Measurements from ENCODE around the gene ATRNL1.

Gene ATRNL1

DNA sequence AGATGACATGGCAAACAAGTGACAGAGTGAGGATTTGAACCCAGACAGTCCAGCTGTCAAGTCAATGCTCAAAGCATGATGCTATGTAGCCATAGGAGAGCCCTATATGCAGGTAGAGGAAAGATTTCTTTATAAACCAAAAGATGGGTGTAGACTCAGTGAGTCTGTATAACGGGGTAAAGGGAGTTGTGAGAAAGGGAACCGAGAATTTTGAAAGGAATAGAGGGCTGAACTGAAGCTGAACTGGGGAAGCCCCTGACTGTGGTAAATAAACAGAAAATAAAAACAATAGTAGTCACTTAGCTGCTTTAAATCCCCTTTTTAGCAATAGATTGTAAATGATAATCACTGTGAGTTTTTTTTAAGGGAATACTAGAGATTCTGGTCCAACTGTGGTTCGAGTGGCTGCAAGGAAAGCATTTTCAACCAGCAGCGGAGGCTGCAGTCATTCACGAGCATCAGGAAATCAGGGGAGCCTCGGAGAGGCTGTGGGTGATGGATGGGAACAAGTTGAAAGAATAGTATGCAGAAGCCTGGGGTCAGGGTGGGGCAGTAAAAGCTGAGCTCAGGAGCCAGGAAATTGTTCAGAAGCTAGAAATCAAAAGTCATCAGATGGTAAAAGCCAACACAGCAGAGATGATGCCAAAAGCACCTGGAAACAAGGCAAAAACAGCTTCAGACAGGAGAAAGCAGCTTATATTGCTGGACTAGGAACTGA is 786.4 kb downstream of the ATRNL1 start:
- DNase-seq (ENCODE audit: low read depth in 3 of 3, low spot score in 1 of 3), result no peak

DNA sequence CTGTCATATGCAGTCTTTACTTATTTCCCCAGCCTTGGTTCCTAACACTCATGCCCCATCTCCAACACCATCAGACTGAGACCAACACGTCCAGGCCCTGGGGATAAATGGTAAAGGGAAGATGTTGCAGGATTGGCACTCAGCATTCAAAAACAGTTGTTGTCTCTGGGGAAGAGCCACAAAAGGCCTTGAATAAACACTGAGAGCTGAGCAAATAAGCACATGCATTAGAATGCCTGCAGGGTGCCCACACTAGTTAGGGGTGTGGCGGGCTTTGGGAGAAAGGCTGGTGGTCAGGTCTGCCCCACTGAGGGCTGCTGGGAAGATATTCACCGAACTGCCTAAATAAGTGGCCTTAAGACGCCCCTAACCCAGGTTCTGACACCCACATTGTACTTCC is 788.9 kb downstream of the ATRNL1 start:
- DNase-seq (ENCODE audit: low read depth in 3 of 3, low spot score in 1 of 3), result no peak

DNA sequence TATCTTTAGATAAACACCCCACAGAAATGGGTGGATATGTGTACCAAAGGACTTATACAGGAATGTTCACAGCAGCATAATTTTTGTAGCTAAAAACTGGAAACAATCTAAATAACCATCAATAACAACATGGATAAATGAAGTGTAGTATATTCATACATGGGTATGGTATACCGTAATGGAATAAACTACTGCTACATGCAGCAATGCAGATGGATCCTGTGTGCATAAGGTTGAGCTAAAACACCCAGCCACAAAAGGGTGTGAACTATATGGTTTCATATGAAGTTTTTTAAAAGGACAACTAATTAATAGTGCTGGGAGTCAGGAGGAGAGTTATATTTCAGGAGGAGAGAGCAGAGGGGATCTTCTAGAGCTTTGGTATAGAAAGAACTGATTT is 790.2 kb downstream of the ATRNL1 start:
- DNase-seq (ENCODE audit: low read depth in 3 of 3, low spot score in 1 of 3), result no peak

DNA sequence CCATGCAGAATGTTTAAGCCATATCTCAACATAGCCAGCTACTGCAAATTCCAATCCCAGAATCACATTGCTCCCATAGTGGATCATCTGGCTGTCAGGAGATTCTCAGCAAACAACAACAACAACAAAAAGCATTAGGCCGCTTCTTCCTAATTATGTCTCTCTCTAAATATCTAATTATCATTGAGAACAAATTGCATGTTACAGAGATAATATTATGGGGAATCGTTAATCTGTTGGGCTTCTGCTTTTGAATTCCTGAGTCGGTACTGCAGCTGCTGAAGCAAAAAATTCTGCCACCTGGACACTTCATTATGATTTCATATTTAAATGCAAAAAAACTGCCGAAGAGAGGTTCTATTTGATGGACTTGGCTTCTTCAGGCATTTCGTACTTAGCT is 791.2 kb downstream of the ATRNL1 start:
- DNase-seq (ENCODE audit: low read depth in 3 of 3, low spot score in 1 of 3), result no peak

DNA sequence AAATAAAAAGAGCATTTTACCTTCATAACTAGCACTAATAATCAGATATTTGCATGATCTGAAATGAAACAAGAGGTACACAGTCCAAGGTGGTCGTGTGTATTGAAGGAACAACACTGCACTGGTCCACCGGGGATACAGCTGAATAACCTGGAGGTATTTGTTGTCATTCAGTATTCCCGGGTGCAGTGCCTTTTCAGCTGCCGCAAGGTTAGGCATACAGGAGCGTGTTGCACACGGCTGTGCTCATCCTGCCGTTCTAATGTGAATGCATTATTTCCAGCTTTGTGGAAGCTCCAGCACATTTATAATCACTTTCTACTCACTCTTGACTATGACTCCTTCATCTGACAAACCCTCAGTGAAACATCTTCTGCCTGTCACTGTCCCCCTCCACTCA is 802.0 kb downstream of the ATRNL1 start:
- no peak for DNase-seq (ENCODE audit: low read depth in 3 of 3, low spot score in 1 of 3)

DNA sequence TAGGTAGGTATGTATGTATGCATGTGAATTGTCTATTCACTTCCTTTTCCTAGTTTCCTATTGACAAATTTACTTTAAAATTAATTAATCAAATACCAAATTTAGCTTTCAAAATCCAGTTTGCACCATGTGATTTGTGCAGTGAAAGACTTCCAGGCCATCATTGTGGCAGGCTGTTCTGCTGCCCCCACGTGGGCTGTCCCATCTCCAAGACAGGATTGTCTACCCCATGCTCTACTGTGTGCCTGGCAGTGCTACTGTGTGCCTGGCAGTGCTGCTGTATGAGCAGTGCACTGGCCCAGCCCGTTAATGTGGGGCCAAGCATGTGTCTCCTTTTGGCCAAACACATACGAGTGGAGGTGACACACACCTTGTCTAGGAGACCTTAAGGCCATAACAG is 805.1 kb downstream of the ATRNL1 start:
- no peak for DNase-seq (ENCODE audit: low read depth in 3 of 3, low spot score in 1 of 3)

DNA sequence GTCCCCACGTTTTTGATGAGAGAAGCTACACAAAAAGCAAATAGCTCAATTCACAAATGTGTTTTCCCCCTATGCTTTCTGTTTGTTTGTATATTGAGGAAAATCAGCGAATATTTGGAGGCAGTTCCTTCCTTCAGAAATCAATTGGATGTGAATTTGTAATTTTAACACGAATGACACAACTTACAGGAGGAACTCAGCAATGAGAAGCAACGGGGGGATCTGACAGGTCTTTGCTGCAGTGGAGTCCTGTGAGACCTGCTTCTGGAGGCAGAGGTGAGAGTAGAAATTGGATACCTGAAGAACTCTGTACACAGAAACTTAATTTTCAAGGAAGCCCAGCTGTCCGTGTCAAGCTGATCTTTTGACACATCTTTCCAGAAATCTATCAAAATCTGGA is 809.4 kb downstream of the ATRNL1 start:
- DNase-seq (ENCODE audit: low read depth in 3 of 3, low spot score in 1 of 3), result no peak

DNA sequence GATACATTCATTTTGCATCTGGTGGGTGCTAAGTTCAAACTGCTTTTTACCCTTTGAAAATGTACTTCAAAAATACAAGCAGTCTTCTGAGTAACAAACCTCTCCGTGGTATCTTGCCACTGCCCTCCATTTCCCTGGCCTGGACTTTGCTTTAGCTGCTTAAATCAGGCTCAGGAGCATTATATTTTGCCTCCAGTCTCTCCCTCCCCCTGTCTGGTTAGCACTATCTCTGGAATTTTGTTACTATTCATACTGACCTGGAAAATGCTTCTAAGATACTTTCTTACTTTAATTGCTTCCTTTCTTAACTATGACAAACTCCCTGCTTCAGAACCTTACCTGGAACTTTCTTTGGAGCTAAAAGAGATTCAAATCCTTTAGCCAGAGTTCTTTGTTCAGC is 810.0 kb downstream of the ATRNL1 start:
- no peak for DNase-seq (ENCODE audit: low read depth in 3 of 3, low spot score in 1 of 3)

DNA sequence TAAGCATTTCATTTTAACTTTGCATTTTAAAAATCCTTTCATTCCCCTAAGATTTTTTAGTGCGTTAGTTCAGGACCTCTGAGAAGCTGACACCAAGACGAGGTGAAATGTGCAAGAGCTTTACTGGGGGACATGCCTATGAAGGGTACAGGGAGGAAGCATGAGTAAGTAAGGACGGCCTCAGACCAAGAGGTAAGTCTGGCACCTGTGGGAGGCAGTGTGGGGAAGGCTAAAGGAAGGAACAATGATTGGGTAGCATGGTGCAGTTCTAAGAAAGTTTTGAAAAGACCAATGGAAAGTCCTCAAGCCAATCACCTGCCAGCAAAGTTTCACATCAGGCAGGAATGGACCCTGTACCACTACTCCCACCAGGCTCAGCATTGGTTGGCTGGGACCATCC is 810.7 kb downstream of the ATRNL1 start:
- DNase-seq (ENCODE audit: low read depth in 3 of 3, low spot score in 1 of 3), result no peak

DNA sequence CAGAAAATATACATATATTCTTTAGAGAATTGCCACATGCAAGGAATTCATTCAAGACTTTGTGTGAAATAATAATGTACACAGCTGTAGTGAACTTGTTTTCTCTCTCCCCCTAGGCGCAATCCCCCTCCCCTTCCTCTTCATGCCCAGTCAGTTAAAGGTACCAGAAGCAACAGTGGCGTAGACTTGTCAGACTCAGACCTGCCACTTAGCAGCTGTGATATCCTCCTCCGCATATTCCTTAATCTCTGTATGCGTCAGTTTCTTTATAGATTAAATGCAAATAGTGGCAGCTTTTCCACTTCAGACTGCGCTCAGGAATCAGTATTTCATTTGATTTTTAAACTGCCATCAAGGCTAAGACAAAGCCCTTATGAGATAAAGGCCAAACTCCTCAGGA is 815.9 kb downstream of the ATRNL1 start:
- DNase-seq (ENCODE audit: low read depth in 3 of 3, low spot score in 1 of 3), result no peak

DNA sequence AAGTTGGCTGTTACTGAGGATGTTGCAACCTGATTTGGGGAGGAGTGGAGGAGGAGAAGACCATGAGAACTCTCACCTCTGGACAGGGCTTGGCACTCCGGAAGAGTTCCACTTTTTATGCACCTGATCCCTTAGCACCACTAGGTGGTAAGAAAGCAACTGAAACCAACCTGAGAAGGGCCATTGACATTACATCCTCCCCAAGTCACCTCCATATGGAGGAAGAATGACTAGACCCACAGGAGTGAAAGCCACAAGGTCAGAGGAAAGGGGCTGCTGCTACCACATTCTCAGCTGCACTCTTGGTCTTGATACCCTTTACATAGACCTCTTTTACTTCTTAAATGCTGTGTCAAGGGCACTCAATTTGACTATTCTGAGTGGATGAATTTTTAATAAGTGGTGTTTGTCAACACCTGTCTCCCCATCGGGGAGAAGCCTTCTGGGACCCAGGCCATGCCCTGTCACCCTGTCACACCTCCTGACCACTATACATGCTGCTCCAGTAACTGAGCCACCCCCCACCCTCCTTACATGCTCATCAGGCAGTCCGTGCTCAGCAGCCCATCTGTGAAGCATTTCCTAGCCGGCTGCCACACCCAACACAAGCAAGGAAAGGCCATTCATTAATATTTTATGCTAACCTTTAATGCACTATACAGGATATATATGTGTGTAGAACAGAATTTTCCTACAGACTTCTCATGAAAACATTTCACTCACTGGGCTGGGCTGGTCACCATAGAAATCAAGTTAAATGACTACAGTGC is 817.0 kb downstream of the ATRNL1 start:
- DNase-seq (ENCODE audit: low read depth in 3 of 3, low spot score in 1 of 3), result no peak

DNA sequence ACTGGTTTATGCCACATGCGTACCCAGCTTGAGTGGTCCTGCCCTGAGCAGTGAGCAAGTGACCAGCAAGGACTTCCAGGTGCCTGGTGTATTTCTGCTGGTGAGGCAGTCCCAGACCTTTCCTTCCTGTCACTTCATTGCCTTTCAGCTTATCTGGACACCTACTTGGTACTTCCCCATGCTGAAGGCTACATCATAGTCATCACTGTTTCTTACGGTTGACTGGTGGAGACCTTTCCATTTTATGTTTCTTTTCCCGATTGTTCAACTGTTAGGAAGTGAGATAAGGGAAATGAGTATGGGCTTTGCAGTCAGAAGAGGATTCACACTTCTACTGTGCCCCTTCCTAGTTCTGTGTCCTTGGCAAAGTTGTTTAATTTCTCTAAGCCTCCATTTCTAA is 821.3 kb downstream of the ATRNL1 start:
- DNase-seq (ENCODE audit: low read depth in 3 of 3, low spot score in 1 of 3), result no peak

DNA sequence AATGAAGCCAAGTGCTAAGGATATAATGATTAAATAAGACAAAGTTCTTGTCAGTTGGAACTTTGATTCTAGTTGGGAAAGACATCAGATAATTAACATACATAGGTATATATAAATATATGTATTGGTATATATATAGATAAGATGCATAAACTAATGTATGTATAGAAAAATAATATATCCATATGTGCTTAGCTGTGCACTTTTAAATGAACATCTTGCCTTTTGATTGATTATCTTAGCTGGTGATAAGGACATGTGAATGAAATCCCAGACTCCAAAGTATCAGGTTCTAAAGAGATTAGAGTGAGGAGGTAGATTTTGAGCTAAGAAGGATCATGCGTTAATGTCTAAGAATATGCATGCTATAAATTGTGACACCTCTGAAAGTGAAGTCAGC is 822.3 kb downstream of the ATRNL1 start:
- DNase-seq (ENCODE audit: low read depth in 3 of 3, low spot score in 1 of 3), result no peak

DNA sequence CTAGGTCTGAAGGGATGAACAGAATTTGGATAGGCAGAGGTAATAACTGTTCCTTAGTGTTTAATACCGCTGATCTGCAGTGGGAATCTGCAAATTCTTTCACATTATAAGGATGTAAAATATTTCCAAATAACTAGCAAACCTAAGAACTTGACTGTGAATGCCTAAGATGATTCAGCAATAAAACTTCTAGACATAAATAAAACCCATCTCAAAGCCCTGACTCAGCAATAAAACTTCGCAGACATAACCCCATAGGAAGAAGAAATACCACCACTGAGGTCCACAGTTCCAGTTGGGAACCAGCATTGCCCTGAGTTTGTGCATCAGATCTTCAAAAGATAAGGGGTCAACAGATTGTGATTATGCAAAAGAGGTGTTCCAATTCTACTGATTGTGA is 825.6 kb downstream of the ATRNL1 start:
- DNase-seq (ENCODE audit: low read depth in 3 of 3, low spot score in 1 of 3), result no peak

DNA sequence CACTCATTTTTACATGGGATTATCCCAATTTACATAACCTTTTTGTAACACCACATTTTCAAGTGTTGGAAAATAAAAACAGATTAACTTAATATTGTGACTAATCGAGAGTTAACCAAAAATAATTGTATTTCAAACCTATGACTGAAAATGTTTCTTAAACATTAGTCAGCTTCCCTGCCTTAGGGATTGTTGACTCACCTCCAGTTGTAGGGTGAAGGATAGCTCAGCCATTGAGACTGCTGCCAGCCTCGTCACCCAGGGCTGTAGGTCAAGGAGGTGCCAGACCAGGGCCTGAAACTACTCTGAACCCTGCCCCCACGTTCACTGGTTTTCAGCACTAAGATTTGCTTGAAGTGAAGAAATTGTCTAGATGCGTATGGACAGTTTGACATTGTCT is 828.6 kb downstream of the ATRNL1 start:
- no peak for DNase-seq (ENCODE audit: low read depth in 3 of 3, low spot score in 1 of 3)

DNA sequence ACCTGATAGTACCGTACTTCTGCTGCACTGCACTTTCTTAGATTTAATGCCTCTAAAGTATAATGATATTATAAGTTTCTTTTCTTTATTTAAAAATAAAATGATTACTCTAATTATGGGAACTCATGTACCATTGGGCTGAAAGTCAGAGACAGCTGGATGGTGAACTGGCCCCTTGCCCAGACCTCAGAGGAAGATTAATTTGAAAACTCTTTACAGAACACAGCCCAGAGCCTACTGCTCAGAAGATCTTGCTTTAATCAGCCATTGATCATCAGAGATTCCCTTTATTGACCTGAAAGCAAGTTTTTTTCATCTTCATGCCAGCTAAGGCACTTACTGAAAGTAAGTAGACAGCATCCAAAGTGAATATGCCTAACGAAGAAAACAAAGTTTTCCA is 838.1 kb downstream of the ATRNL1 start:
- no peak for DNase-seq (ENCODE audit: low read depth in 3 of 3, low spot score in 1 of 3)

DNA sequence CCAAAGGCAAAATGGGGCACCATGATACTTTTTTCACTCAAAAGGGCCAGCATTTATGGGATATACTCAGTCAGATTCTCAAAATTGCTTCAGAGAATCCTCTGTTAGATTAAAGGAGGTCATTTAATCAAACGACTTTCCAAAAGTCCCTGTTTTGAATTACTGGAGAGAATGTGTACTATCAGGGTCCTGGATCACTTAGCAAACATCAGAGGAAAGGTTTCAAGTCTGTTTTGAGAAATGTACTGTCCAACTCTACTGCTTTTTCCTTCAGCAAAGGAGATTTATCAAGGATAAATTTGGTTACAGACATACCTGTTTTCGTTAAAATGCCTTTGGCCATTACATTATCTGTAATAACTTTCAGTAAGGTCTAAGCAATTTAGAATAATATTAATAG is 838.9 kb downstream of the ATRNL1 start:
- no peak for DNase-seq (ENCODE audit: low read depth in 3 of 3, low spot score in 1 of 3)

DNA sequence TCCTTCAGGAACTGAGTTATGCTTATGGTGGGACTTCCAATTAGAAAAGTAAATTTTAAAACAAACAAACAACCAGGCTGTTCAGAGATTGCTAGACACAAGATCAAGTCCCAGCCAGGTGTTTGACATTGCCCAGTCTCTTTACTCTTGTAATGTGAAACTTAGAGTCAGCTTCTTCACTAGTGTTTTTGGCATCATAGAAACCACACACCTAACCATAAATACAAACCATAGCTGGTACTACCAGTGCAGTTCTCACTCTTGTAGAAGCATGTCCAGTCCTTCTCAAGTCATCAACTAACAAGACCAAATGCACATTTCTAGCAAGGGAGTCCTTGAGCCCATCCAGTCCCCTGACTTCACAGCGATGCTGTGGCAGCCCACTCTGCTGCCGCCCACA is 839.9 kb downstream of the ATRNL1 start:
- DNase-seq (ENCODE audit: low read depth in 3 of 3, low spot score in 1 of 3), result no peak

DNA sequence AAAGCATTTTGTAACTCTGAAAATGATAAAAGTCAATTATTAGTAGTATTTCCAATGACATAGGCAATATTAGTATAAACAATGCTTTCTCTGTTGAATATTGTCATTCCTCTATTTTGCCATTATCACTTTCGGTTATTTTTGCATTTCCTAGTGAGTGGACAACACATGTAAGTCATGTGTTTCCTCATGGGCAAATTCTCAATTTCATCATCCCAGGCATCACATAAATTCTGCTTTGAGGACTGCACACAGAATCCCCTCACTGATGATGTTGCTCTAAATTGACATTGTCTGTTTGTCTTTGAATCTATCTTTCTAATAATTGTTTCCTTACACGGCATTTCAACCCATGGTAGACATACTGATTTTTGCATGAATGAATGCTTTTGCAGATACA is 842.6 kb downstream of the ATRNL1 start:
- no peak for DNase-seq (ENCODE audit: low read depth in 3 of 3, low spot score in 1 of 3)

DNA sequence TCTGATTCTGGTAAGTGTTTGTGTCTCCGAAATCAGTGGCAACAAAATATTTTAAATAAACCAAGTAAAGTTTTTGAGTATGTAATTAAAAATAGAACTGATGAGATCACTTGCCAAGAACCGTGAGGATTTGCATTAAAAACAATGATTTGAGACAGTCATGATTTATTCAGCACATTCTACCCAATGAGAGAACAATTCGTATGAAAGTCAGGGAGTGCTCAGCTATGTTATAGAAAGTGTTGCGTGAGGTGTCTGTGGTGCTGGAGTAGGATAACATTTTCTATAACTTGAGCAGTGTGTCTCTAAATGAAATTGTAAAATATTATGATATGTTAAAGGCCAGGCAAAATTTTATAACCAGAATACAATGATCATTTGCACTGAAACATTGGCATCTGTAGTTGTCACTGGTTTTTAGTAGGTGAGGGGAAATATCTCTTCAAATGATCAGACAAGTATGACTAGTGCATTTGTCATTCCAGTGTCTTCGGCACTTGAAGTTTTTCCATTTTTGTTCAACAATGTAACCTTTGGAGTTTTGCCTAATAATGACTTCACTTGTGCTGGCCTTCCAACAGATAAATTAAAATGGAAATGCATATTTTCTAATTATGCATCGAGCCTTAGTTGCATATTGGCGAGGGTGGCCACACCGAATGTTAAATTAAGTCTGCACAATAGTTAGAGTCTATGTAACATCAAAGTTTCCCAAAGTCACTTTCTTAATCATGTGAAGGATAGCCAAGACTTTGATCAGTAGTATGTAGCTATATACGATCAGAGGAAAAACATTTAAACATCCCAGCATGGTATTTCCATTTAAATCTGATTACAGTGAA is 844.0 kb downstream of the ATRNL1 start:
- DNase-seq (ENCODE audit: low read depth in 3 of 3, low spot score in 1 of 3), result no peak

DNA sequence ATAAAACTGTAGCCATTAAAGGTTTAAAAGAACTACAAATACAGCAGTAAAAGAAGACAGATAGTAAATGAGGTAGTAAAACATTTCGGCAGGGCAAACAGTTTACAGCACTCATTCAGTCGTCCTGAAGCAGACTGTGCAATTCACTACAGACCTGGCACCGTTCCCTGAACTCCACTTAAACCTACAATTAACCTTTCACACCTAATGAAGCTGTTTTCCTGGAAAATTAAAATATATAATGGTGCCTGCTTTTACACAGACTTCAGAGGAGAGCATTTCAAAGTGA is 844.5 kb downstream of the ATRNL1 start:
- no peak for DNase-seq (ENCODE audit: low read depth in 3 of 3, low spot score in 1 of 3)

DNA sequence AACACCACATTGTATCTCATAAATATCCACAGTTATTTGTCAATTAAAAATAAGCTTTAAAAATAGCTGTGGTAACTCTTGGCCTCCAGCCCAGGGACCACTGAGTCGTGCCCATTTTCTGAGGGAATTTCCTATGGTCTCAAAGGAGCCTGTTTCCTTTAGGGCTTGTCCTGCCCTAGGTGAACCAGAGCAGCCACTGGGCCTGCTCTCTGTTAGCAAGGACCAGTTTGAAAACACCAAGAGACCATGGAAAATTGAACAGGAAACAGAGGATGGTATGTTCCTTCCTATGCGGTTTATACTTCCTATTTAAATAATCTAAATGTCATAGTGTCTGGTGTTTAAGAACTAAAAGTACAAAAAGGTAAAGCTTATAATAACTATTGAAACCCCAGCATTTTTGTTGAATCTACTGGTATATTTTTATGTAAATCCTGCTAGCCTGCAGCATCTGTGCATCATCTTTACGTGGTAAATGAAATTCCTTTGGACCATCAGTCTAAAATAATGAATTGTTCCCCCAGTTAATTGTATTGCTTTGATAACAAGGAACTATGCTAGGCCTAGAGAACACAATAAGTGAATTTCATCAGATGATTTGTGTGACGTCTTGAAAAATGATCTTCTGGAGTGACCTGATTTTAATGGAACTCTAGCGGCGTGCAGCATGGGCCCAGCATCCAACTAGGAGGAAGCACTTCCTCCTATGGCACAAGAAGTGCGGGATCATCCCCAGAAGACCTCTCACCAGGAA is 846.1 kb downstream of the ATRNL1 start:
- DNase-seq (ENCODE audit: low read depth in 3 of 3, low spot score in 1 of 3), result no peak

All from stimulated activated CD4-positive, alpha-beta T cell treated with anti-CD3 and anti-CD28 coated beads, TNF-alpha, amount 100 ng/mL, for 1 hour (primary cell).